Panc1 (cell line): ENCODE measurements around the gene USP48. TPM values are rescaled to one million over a fixed set of nuclear protein-coding genes. Genes with fewer than 3 reads are reported as not detected.

Source experiments
- ATAC-seq: fragments of 200-7000 bp; cut with Tn5 transposase; 2 replicates; pipeline ENCODE4 v1.9.1; 2020; ENCODE audit warnings: mild to moderate bottlenecking, moderate library complexity
- BruUV-seq: library from RNA; stranded (reverse); fragments of 400-500 nt; replicated peaks from 2 replicates; lab custom pipeline; 2021; lab: Mats Ljungman, UMichigan
- CTCF ChIA-PET: fragments of 300-600 bp; sonication (Branson Sonifier 250); formaldehyde crosslinking; loops from one replicate; lab custom pipeline; 2022; ENCODE audit warnings: antibody characterized with exemption; lab: Charles Lee
- POLR2A ChIA-PET: fragments of 300-600 bp; sonication (Branson Sonifier 250); formaldehyde crosslinking; loops from one replicate; lab custom pipeline; 2022; ENCODE audit warnings: antibody characterized with exemption; lab: Charles Lee
- DNase-seq: peaks from one replicate; pipeline ENCODE4 v3.0.0-alpha.2; 2010; ENCODE audit warnings: low read depth, low spot score
- H3K27ac ChIP-seq: 2 replicates; pipeline ENCODE4 v1.5.1; 2011; ENCODE audit warnings: mild to moderate bottlenecking, low read length, inconsistent platforms
- H3K27me3 ChIP-seq: fragments of 200-500 bp; sonication (Bioruptor generic); 2 replicates; pipeline ENCODE4 v1.6.0; 2014; ENCODE audit warnings: low read length, inconsistent platforms; ENCODE audit not compliant: control insufficient read depth, insufficient read depth
- H3K36me3 ChIP-seq: fragments of 200-500 bp; sonication (Bioruptor generic); 2 replicates; pipeline ENCODE4 v1.5.1; 2014; ENCODE audit warnings: inconsistent platforms, mild to moderate bottlenecking, low read length, moderate library complexity; ENCODE audit not compliant: control insufficient read depth, insufficient read depth
- H3K4me1 ChIP-seq: 2 replicates; pipeline ENCODE4 v1.5.1; 2011; ENCODE audit warnings: inconsistent platforms, mild to moderate bottlenecking, low read length, moderate library complexity; ENCODE audit not compliant: control insufficient read depth, insufficient read depth
- H3K4me3 ChIP-seq, 2 experiments: 2 replicates each; pipeline ENCODE4 v1.5.1; 2011 to 2012; ENCODE audit warnings: low read depth in 2 of 2, low read length in 2 of 2, mild to moderate bottlenecking in 2 of 2, inconsistent platforms in 1 of 2, moderate library complexity in 1 of 2
- H3K9me3 ChIP-seq: fragments of 200-500 bp; sonication (Bioruptor generic); 2 replicates; pipeline ENCODE4 v1.5.1; 2014; ENCODE audit warnings: low read depth, mild to moderate bottlenecking, inconsistent platforms, low read length, moderate library complexity; ENCODE audit not compliant: control insufficient read depth, insufficient read depth
- CTCF ChIP-seq: fragments of 450-650 bp; IDR thresholded peaks from 2 replicates; pipeline ENCODE4 v1.5.1; 2017; ENCODE audit warnings: mild to moderate bottlenecking
- POLR2AphosphoS5 ChIP-seq: IDR thresholded peaks from 2 replicates; pipeline ENCODE4 v1.6.1; 2012; ENCODE audit warnings: mild to moderate bottlenecking, low read depth, low read length, moderate library complexity
- REST ChIP-seq, 2 experiments: IDR thresholded peaks; 2 replicates each; pipeline ENCODE4 v1.6.1; 2011 to 2012; ENCODE audit warnings: low read depth in 2 of 2, control low read depth in 1 of 2, low read length in 1 of 2, mild to moderate bottlenecking in 1 of 2, moderate library complexity in 1 of 2; ENCODE audit not compliant: insufficient read depth in 1 of 2
- SIN3A ChIP-seq: IDR thresholded peaks from 2 replicates; pipeline ENCODE4 v1.6.1; 2012; ENCODE audit warnings: low read depth, mild to moderate bottlenecking, low read length, moderate library complexity, borderline replicate concordance; ENCODE audit not compliant: insufficient read depth
- TCF7L2 ChIP-seq: IDR thresholded peaks from 2 replicates; pipeline ENCODE4 v1.6.1; 2011; ENCODE audit warnings: mild to moderate bottlenecking, low read depth, low read length, inconsistent platforms
- in situ Hi-C: cut with HindIII; loops from 2 replicates; pipeline ENCODE4 v1.10.0; 2016; ENCODE audit warnings: low sequenced_read_pairs, low pct_unique_long_range_greater_than_20kb
- intact Hi-C: fragments of 100-400 bp; cut with micrococcal nuclease; formaldehyde crosslinking; loops from one replicate; pipeline ENCODE4 v1.10.0; 2022; ENCODE audit not compliant: unreplicated experiment
- total RNA-seq: library from RNA; stranded (reverse); gene quantifications from one replicate; pipeline ENCODE4 v1.2.1, GENCODE V29; 2021; ENCODE audit not compliant: unreplicated experiment

Gene USP48
- total RNA-seq, 1 experiment from 2014 or later = 71.6 TPM

- H3K27ac ChIP-seq = no peak overlapping the region
- intact Hi-C loops (no loop called here), in situ Hi-C loops (no loop called here)
- DNase-seq (no peak), ATAC-seq (no peak)
- POLR2A ChIA-PET = no interaction called here
- no peak overlapping the region for H3K4me3 ChIP-seq
- H3K27me3 ChIP-seq = no peaks in the 10 kb centered on the region
- TF ChIP-seq CTCF (no peak), REST (IDR thresholded peaks at IDR 0.05; ENCODE audit: insufficient read depth in 1 of 2, low read depth in 2 of 2, low read length in 1 of 2) (no peak), POLR2AphosphoS5 (no peak), TCF7L2 (no peak), SIN3A (no peak)
- no peaks in the 10 kb centered on the region for H3K9me3 ChIP-seq
- no TSS peak for BruUV-seq
- CTCF ChIA-PET = no interaction called here
- H3K4me1 ChIP-seq = no peaks in the 10 kb centered on the region; the same call in 1 of the 2 replicates
- H3K36me3 ChIP-seq = no peaks in the 10 kb centered on the region
Observed at GRCh38 chr1:21644348-21644747, 138.6 kb downstream of the USP48 start.

- DNase-seq (no peak), ATAC-seq (no peak)
- Histone ChIP-seq H3K27me3 (no peaks in the 10 kb centered on the region), H3K9me3 (no peaks in the 10 kb centered on the region), H3K36me3 (no peaks in the 10 kb centered on the region), H3K27ac (no peak overlapping the region), H3K4me1 (peaks cover 7% of the 10 kb centered on the region; the same call in 1 of the 2 replicates), H3K4me3 (no peak overlapping the region)
- ChIA-PET POLR2A (no interaction called here), CTCF (no interaction called here)
- TF ChIP-seq REST (IDR thresholded peaks at IDR 0.05; ENCODE audit: insufficient read depth in 1 of 2, low read depth in 2 of 2, low read length in 1 of 2) (no peak), CTCF (no peak), SIN3A (no peak), TCF7L2 (no peak), POLR2AphosphoS5 (no peak)
- BruUV-seq = no TSS peak
- intact Hi-C loops (no loop called here), in situ Hi-C loops (no loop called here)
Observed at GRCh38 chr1:21643624-21644023, 139.3 kb downstream of the USP48 start.
